SK-N-SH (cell line): Measurements from ENCODE around the gene CCNY. TPM values are rescaled to one million over a fixed set of nuclear protein-coding genes. Genes with fewer than 3 reads are reported as not detected.

ENCODE experiments used
- CTCF ChIA-PET: fragments of 300-600, 350-600 bp; formaldehyde crosslinking; extraction: SDS; loops from one replicate; lab custom pipeline; 2021; lab: Yijun Ruan, JAX
- POLR2A ChIA-PET: fragments of 350-600 bp; sonication (Branson Sonifier 250); formaldehyde crosslinking; extraction: SDS; loops from one replicate; lab custom pipeline; 2020; ENCODE audit warnings: antibody characterized with exemption, inconsistent platforms; lab: Yijun Ruan, JAX
- DNase-seq: peaks from one replicate; pipeline ENCODE4 v3.0.0; 2012
- H2AFZ ChIP-seq: fragments of 200-600 bp; sonication (generic); 2 replicates; pipeline ENCODE4 v1.8.1; 2016; ENCODE audit warnings: antibody characterized with exemption, mild to moderate bottlenecking, low read depth
- H3F3A ChIP-seq: fragments of 200-600 bp; sonication (generic); replicated peaks from 2 replicates; pipeline ENCODE3; 2016; ENCODE audit warnings: antibody characterized with exemption, mild to moderate bottlenecking; ENCODE audit not compliant: insufficient read depth
- H3K27ac ChIP-seq, 2 experiments: fragments of 200-500 bp in 1 of 2; fragments of 200-600 bp in 1 of 2; sonication (Bioruptor generic) in 1 of 2; sonication (generic), shearing (Covaris generic) in 1 of 2; 2 replicates each; pipeline versions ENCODE4 v1.5.1 to v1.6.1; 2014 to 2016; ENCODE audit warnings: low read depth in 2 of 2, inconsistent platforms in 1 of 2, low read length in 1 of 2, mild to moderate bottlenecking in 1 of 2, mixed read lengths in 1 of 2
- H3K27me3 ChIP-seq: fragments of 200-600 bp; sonication (generic), shearing (Covaris generic); 2 replicates; pipeline ENCODE4 v1.6.1; 2016; ENCODE audit warnings: mixed run types; ENCODE audit not compliant: insufficient read depth
- H3K36me3 ChIP-seq, 2 experiments: fragments of 200-500 bp in 1 of 2; fragments of 200-600 bp in 1 of 2; sonication (Bioruptor generic) in 1 of 2; sonication (generic) in 1 of 2; replicated peaks in 1 of 2; 2 replicates each; pipeline versions ENCODE3 to v1.5.1; 2014 to 2016; ENCODE audit warnings: low read length in 1 of 2, mild to moderate bottlenecking in 1 of 2; ENCODE audit not compliant: insufficient read depth in 2 of 2, control insufficient read depth in 1 of 2
- H3K4me1 ChIP-seq, 2 experiments: fragments of 200-500 bp in 1 of 2; fragments of 200-600 bp in 1 of 2; sonication (Bioruptor generic) in 1 of 2; sonication (generic), shearing (Covaris generic) in 1 of 2; 2 replicates each; pipeline versions ENCODE4 v1.5.1 to v1.6.1; 2014 to 2016; ENCODE audit warnings: low read depth in 1 of 2, low read length in 1 of 2, mixed run types in 1 of 2; ENCODE audit not compliant: insufficient read depth in 2 of 2, control insufficient read depth in 1 of 2
- H3K4me2 ChIP-seq: fragments of 200-600 bp; sonication (generic), shearing (Covaris generic); 2 replicates; pipeline ENCODE4 v1.6.1; 2017; ENCODE audit warnings: mixed run types
- H3K4me3 ChIP-seq, 2 experiments: fragments of 200-500 bp in 1 of 2; fragments of 200-600 bp in 1 of 2; sonication (Bioruptor generic) in 1 of 2; sonication (generic), shearing (Covaris generic) in 1 of 2; 2 replicates each; pipeline versions ENCODE4 v1.5.1 to v1.8.1; 2014 to 2016; ENCODE audit warnings: low read depth in 2 of 2, inconsistent platforms in 1 of 2, low read length in 1 of 2, mild to moderate bottlenecking in 1 of 2, mixed read lengths in 1 of 2, moderate library complexity in 1 of 2
- H3K79me2 ChIP-seq: fragments of 200-600 bp; sonication (generic); 2 replicates; pipeline ENCODE4 v1.8.1; 2017; ENCODE audit warnings: mild to moderate bottlenecking; ENCODE audit not compliant: insufficient read depth
- H3K9ac ChIP-seq: fragments of 200-600 bp; sonication (generic); 2 replicates; pipeline ENCODE4 v1.6.1; 2017; ENCODE audit warnings: mixed run types
- H3K9me2 ChIP-seq: fragments of 200-600 bp; sonication (generic); 2 replicates; pipeline ENCODE4 v1.6.1; 2017; ENCODE audit warnings: mixed run types
- H3K9me3 ChIP-seq: fragments of 200-600 bp; sonication (generic); 2 replicates; pipeline ENCODE4 v1.6.1; 2017; ENCODE audit warnings: mixed run types, mild to moderate bottlenecking, moderate library complexity
- H4K20me1 ChIP-seq: fragments of 200-600 bp; sonication (generic); 2 replicates; pipeline ENCODE4 v1.6.1; 2017; ENCODE audit warnings: mild to moderate bottlenecking, mixed run types; ENCODE audit not compliant: insufficient read depth
- CHD2 ChIP-seq: fragments of 150-350 bp; IDR thresholded peaks from 2 replicates; pipeline ENCODE4 v1.6.1; 2018; ENCODE audit warnings: low read length; ENCODE audit not compliant: partially characterized antibody
- FOXJ3 ChIP-seq: sonication (generic); formaldehyde crosslinking; IDR thresholded peaks from 2 replicates; pipeline ENCODE4 v1.5.1; 2020; ENCODE audit warnings: mild to moderate bottlenecking, missing genetic modification reagents
- GABPA ChIP-seq: IDR thresholded peaks from 2 replicates; pipeline ENCODE4 v1.4.0; 2012; ENCODE audit warnings: low read depth, mild to moderate bottlenecking
- JUND ChIP-seq: IDR thresholded peaks from 2 replicates; pipeline ENCODE4 v1.4.0; 2012
- MXI1 ChIP-seq: IDR thresholded peaks from 2 replicates; pipeline ENCODE4 v1.6.1; 2012; ENCODE audit warnings: mild to moderate bottlenecking, low read depth, low read length, improper control_type of control experiment
- NRF1 ChIP-seq: IDR thresholded peaks from 2 replicates; pipeline ENCODE4 v1.6.1; 2012; ENCODE audit warnings: low read depth, mild to moderate bottlenecking, low read length
- RCOR1 ChIP-seq: fragments of 150-350 bp; IDR thresholded peaks from 2 replicates; pipeline ENCODE4 v1.6.1; 2017; ENCODE audit warnings: antibody characterized with exemption, low read length
- RFX5 ChIP-seq: IDR thresholded peaks from 2 replicates; pipeline ENCODE4 v1.6.1; 2012; ENCODE audit warnings: mild to moderate bottlenecking, improper control_type of control experiment, low read length
- SMC3 ChIP-seq: IDR thresholded peaks from 2 replicates; pipeline ENCODE4 v1.6.1; 2012; ENCODE audit warnings: low read depth, low read length, improper control_type of control experiment
- TAF1 ChIP-seq: IDR thresholded peaks from 2 replicates; pipeline ENCODE4 v1.6.1; 2012; ENCODE audit warnings: low read depth, mild to moderate bottlenecking, low read length, moderate library complexity, borderline replicate concordance
- WGBS: methylation state at CpG from one replicate; pipeline ENCODE4 v1.1.6; 2017; ENCODE audit warnings: low lambda C conversion rate; 5-methylcytosine and 5-hydroxymethylcytosine counted together
- polyA plus RNA-seq, 3 experiments: library from polyadenylated mRNA; depleted of rRNA; stranded (reverse); fragments of >200 nt; gene quantifications; 2 replicates each; pipeline ENCODE4 v1.2.3, GENCODE V29; 2012
- TF ChIP-seq, protein P1 (sequence below): IDR thresholded peaks from 2 replicates; pipeline ENCODE4 v1.6.1; 2012; ENCODE audit warnings: mild to moderate bottlenecking, low read depth, low read length, moderate library complexity
- TF ChIP-seq, protein P2 (sequence below): IDR thresholded peaks from 2 replicates; pipeline ENCODE4 v1.4.0; 2012; ENCODE audit warnings: low read depth, borderline replicate concordance
- TF ChIP-seq, protein P3 (sequence below): fragments of 150-350 bp; IDR thresholded peaks from 2 replicates; pipeline ENCODE4 v1.6.1; 2016; ENCODE audit warnings: mild to moderate bottlenecking, low read depth, low read length
- TF ChIP-seq, protein P4 (sequence below): IDR thresholded peaks from 2 replicates; pipeline ENCODE4; 2012
- TF ChIP-seq, protein P5 (sequence below): IDR thresholded peaks from 2 replicates; pipeline ENCODE4 v1.4.0; 2012; ENCODE audit warnings: low read depth, borderline replicate concordance

The CCNY gene
- polyA plus RNA-seq, 1 of the 3 experiments (the other 2 are of a cell fraction) = 29.4 TPM

DNA sequence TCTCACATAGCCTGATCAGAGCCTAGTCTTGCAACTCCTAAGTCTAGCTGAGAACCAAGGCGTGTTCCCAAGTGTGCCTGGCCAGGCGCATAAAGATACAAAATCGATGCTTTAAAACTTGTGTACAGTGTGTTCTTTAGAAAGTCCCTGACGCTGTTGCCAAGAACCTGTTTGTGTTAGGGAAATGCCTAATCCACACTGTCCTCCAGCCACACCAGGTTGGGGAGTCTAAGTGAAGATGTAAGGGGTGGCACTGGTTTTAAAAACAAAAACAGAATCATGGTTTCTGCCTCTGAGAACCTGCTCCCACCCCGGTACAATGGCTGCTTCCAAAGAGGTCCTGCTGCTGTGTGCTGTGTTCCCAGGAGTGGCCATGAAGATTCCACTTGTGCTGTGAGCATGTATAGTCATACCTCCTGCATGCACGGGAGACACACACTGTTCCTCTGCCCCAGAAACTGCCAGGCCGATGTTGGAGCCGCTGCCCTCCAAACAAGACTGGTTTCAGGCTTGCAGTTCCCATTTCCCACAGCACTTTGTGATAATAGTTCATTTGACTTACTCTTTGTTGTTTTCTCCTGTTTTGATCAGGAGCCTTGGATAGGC lies 88.5 kb downstream of the CCNY start:
- Histone ChIP-seq H3K9me3 (no peaks in the 10 kb centered on the region), H3K4me2 (no peak overlapping the region), H3K9me2 (no peaks in the 10 kb centered on the region), H3K36me3 (no peaks in the 10 kb centered on the region), H3K27ac (no peak overlapping the region), H3K4me1 (peaks cover 30 to 36% of the 10 kb centered on the region in 2 experiments; a peak in 3 of 4 replicates), H3K27me3 (no peaks in the 10 kb centered on the region), H3K79me2 (peaks cover 93% of the 10 kb centered on the region), H4K20me1 (peaks cover 21% of the 10 kb centered on the region), H3K4me3 (no peak overlapping the region), H2AFZ (no peak overlapping the region), H3K9ac (no peak overlapping the region), H3F3A (peaks cover 24% of the 10 kb centered on the region)
- TF ChIP-seq, protein P1, sequence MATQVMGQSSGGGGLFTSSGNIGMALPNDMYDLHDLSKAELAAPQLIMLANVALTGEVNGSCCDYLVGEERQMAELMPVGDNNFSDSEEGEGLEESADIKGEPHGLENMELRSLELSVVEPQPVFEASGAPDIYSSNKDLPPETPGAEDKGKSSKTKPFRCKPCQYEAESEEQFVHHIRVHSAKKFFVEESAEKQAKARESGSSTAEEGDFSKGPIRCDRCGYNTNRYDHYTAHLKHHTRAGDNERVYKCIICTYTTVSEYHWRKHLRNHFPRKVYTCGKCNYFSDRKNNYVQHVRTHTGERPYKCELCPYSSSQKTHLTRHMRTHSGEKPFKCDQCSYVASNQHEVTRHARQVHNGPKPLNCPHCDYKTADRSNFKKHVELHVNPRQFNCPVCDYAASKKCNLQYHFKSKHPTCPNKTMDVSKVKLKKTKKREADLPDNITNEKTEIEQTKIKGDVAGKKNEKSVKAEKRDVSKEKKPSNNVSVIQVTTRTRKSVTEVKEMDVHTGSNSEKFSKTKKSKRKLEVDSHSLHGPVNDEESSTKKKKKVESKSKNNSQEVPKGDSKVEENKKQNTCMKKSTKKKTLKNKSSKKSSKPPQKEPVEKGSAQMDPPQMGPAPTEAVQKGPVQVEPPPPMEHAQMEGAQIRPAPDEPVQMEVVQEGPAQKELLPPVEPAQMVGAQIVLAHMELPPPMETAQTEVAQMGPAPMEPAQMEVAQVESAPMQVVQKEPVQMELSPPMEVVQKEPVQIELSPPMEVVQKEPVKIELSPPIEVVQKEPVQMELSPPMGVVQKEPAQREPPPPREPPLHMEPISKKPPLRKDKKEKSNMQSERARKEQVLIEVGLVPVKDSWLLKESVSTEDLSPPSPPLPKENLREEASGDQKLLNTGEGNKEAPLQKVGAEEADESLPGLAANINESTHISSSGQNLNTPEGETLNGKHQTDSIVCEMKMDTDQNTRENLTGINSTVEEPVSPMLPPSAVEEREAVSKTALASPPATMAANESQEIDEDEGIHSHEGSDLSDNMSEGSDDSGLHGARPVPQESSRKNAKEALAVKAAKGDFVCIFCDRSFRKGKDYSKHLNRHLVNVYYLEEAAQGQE = no peak
- TF ChIP-seq MXI1 (no peak), FOXJ3 (CRISPR knock-in tag) (no peak), GABPA (no peak), CHD2 (no peak), JUND (no peak), RFX5 (no peak), TAF1 (no peak), SMC3 (no peak), RCOR1 (no peak), NRF1 (no peak)
- TF ChIP-seq, protein P2, sequence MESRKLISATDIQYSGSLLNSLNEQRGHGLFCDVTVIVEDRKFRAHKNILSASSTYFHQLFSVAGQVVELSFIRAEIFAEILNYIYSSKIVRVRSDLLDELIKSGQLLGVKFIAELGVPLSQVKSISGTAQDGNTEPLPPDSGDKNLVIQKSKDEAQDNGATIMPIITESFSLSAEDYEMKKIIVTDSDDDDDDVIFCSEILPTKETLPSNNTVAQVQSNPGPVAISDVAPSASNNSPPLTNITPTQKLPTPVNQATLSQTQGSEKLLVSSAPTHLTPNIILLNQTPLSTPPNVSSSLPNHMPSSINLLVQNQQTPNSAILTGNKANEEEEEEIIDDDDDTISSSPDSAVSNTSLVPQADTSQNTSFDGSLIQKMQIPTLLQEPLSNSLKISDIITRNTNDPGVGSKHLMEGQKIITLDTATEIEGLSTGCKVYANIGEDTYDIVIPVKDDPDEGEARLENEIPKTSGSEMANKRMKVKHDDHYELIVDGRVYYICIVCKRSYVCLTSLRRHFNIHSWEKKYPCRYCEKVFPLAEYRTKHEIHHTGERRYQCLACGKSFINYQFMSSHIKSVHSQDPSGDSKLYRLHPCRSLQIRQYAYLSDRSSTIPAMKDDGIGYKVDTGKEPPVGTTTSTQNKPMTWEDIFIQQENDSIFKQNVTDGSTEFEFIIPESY = no peak
- TF ChIP-seq, protein P3, sequence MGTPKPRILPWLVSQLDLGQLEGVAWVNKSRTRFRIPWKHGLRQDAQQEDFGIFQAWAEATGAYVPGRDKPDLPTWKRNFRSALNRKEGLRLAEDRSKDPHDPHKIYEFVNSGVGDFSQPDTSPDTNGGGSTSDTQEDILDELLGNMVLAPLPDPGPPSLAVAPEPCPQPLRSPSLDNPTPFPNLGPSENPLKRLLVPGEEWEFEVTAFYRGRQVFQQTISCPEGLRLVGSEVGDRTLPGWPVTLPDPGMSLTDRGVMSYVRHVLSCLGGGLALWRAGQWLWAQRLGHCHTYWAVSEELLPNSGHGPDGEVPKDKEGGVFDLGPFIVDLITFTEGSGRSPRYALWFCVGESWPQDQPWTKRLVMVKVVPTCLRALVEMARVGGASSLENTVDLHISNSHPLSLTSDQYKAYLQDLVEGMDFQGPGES = no peak
- TF ChIP-seq, protein P4, sequence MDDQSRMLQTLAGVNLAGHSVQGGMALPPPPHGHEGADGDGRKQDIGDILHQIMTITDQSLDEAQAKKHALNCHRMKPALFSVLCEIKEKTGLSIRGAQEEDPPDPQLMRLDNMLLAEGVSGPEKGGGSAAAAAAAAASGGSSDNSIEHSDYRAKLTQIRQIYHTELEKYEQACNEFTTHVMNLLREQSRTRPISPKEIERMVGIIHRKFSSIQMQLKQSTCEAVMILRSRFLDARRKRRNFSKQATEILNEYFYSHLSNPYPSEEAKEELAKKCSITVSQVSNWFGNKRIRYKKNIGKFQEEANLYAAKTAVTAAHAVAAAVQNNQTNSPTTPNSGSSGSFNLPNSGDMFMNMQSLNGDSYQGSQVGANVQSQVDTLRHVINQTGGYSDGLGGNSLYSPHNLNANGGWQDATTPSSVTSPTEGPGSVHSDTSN = no peak
- TF ChIP-seq, protein P5, sequence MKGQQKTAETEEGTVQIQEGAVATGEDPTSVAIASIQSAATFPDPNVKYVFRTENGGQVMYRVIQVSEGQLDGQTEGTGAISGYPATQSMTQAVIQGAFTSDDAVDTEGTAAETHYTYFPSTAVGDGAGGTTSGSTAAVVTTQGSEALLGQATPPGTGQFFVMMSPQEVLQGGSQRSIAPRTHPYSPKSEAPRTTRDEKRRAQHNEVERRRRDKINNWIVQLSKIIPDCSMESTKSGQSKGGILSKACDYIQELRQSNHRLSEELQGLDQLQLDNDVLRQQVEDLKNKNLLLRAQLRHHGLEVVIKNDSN = no peak
- WGBS = 93% methylated on average over 8 of the region's 8 CpGs
- POLR2A ChIA-PET = no interaction called here
- DNase-seq = no peak
- CTCF ChIA-PET = no interaction called here
